Stimulated activated memory B cell treated with anti-CD40 and anti-IgM and Interleukin-4, amounts not matched to agents 10 μg/mL and 1 μg/mL and 100 μg/mL, for 72 hours (primary cell): ENCODE measurements around the gene TBC1D3C.
"Not testable (repeated sequence)": the region's sequence is repeated elsewhere in the genome, so short reads cannot be mapped to it uniquely, and the experiment has no call there.

Experiments
- ATAC-seq: fragments of 150-1000 bp; cut with Tn5 transposase; 2 replicates; pipeline ENCODE4 v1.10.0; 2021
- H3K27ac Mint-ChIP-seq: one replicate; pipeline ENCODE4 v1.8.0; 2022; ENCODE audit warnings: mild to moderate bottlenecking, mixed read lengths
- H3K27me3 Mint-ChIP-seq: one replicate; pipeline ENCODE4 v1.8.0; 2022; ENCODE audit warnings: mixed read lengths
- H3K36me3 Mint-ChIP-seq: one replicate; pipeline ENCODE4 v1.8.0; 2022; ENCODE audit warnings: mixed read lengths
- H3K4me1 Mint-ChIP-seq: one replicate; pipeline ENCODE4 v1.8.0; 2022; ENCODE audit warnings: mixed read lengths
- H3K4me3 Mint-ChIP-seq: one replicate; pipeline ENCODE4 v1.8.0; 2022; ENCODE audit warnings: mild to moderate bottlenecking, moderate library complexity, mixed read lengths
- H3K9me3 Mint-ChIP-seq: one replicate; pipeline ENCODE4 v1.8.0; 2022; ENCODE audit warnings: mixed read lengths

Gene TBC1D3C

GRCh38 chr17:38068534-38068933 is at the start of gene TBC1D3C:
Gene TBC1D3C (minus strand): TSS chr17:38068634. CDS start chr17:38067066, 1,568 bp downstream.
- H3K27me3 Mint-ChIP-seq, H3K9me3 Mint-ChIP-seq, H3K4me1 Mint-ChIP-seq, H3K4me3 Mint-ChIP-seq, ATAC-seq, H3K36me3 Mint-ChIP-seq, H3K27ac Mint-ChIP-seq: not testable (repeated sequence)

GRCh38 chr17:38099262-38099661 is 30.8 kb upstream of the TBC1D3C start:
- not testable (repeated sequence) for H3K9me3 Mint-ChIP-seq, H3K36me3 Mint-ChIP-seq, H3K4me3 Mint-ChIP-seq, H3K4me1 Mint-ChIP-seq, H3K27me3 Mint-ChIP-seq, ATAC-seq, H3K27ac Mint-ChIP-seq

- H3K4me3 Mint-ChIP-seq, ATAC-seq, H3K36me3 Mint-ChIP-seq: not testable (repeated sequence)
Observed at GRCh38 chr17:38094059-38094694, 25.7 kb upstream of the TBC1D3C start.

DNA sequence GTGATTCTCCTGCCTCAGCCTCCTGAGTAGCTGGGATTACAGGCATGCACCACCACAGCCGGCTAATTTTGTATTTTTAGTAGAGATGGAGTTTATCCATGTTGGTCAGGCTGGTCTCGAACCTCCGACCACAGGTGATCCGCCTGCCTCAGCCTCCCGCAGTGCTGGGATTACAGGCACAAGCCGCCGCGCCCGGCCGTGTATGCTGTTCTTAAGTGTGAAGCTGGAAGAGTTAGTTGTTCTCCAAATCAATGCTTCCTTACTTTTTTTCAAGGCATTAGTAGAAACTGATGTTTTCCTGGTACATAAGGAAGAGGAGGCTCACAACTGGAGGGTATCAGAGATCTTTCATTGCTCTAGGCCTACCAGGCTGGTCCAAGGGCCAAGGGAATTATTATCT is 19.7 kb upstream of the TBC1D3C start:
- H3K27ac Mint-ChIP-seq, H3K36me3 Mint-ChIP-seq, H3K4me3 Mint-ChIP-seq, ATAC-seq, H3K9me3 Mint-ChIP-seq, H3K27me3 Mint-ChIP-seq, H3K4me1 Mint-ChIP-seq: not testable (repeated sequence)

More at GRCh38 chr17:38094059-38094694, 25.7 kb upstream of the TBC1D3C start:
- H3K9me3 Mint-ChIP-seq, H3K27ac Mint-ChIP-seq, H3K4me1 Mint-ChIP-seq, H3K27me3 Mint-ChIP-seq: not testable (repeated sequence)

DNA sequence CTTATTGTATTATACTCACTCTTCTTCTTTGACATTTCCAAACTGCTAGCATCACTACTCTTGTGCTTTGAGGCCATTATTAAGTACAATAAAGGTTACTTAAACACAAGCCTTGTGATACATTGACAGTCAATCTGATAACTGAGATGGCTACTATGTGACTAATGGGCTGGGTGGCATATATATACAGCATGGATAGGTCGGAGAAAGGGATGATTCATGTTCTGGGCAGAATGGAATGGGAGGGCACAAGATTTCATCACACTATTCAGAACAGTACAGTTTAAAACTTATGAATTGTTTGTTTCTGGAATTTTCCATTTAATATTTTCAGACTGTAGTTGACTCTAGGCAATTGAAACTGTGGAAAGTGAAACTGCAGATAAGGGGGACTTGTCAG is 18.9 kb upstream of the TBC1D3C start:
- ATAC-seq = not testable (repeated sequence)

More for the DNA sequence above, 18.9 kb upstream of the TBC1D3C start:
- H3K4me3 Mint-ChIP-seq, H3K27ac Mint-ChIP-seq, H3K4me1 Mint-ChIP-seq, H3K36me3 Mint-ChIP-seq, H3K9me3 Mint-ChIP-seq, H3K27me3 Mint-ChIP-seq: not testable (repeated sequence)
